ENCODE data around the gene HTR3E.
A peak's percentile ranks its signal among the peaks of the same experiment; 100 is the strongest.
"Not testable (repeated sequence)": the region's sequence is repeated elsewhere in the genome, so short reads cannot be mapped to it uniquely, and the experiment has no call there.

HTR3E gene

DNA sequence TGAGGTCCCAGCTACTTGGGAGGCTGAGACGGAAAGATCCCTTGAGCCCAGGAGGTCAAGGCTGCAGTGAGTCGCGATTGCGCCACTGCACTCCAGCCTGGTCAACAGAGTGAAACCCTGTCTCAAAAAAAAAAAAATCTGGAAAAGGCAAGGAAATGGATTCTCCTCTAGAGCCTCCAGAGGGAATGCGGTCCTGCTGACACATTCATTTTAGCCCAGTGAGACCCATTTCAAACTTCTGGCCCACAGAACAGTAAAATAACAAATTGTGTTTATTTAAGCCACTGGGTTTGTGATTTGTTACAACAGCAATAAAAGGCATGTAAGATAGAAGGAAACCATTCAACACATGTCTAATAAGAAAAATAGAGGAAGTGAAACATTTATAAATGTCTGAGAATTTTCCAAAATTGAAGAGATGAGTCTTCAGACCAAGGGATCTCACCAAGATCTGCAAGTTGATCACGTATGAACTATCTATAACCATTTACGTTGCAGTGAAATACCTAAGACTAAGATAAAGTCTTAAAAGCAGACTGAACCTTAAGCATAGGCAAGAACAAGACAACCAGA lies at the start of gene HTR3E:
TSS of gene HTR3E (plus strand) at position 254 of the 573 bp plus-strand sequence. CDS start 466 bp downstream, outside the sequence.
- Mint-ChIP-seq H3K9me3 (peaks cover 5% of the 10 kb centered on the region), H3K36me3 (ENCODE audit: insufficient read depth) (peaks cover 2% of the 10 kb centered on the region), H3K27ac (ENCODE audit: low read depth) (no peak within 1 kb of the TSS), H3K27me3 (peaks cover 46% of the 10 kb centered on the region), H3K4me1 (no peaks in the 10 kb centered on the region), H3K4me3 (no peak within 1 kb of the TSS)
- ATAC-seq (replicated peaks; ENCODE audit: extremely low read depth, poor library complexity, severe bottlenecking) (no peak), DNase-seq (ENCODE audit: low spot score in 2 of 2) (no peak)

DNA sequence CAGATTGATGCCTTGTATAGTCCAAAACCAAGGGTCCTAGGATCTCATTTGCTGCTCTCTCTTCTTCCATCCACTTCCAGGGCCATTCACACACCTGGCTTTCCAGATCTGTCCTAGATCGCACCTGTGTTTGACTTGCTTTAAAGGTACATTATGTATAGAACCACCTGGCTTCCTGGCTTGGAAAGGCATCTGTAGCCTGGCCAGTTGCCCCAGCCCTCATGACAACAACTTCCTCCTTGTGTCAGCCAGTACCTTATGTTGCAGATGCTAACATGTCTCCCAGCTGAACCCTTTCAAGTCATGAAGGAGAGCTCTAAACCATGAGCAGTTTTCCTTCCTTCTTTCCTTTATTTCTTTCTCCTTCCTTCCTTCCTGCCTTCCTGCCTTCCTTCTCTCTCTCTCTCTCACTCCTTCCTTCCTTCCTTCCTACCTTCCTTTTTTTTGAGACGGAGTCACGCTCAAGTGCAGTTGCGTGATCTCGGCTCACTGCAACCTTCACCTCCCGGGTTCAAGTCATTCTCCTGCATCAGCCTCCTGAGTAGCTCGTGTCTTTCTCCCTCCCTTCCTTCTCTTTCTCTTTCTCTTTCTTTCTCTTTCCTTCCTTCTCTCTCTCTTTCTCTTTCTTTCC lies 46.5 kb upstream of the HTR3E start:
- ATAC-seq (replicated peaks; ENCODE audit: extremely low read depth, poor library complexity, severe bottlenecking) (no peak), DNase-seq (ENCODE audit: low spot score in 2 of 2) (no peak)
- Mint-ChIP-seq H3K36me3 (ENCODE audit: insufficient read depth) (no peaks in the 10 kb centered on the region), H3K27ac (ENCODE audit: low read depth) (peak overlapping the region; percentile 19), H3K9me3 (no peaks in the 10 kb centered on the region), H3K4me1 (no peaks in the 10 kb centered on the region), H3K27me3 (peaks cover 15% of the 10 kb centered on the region), H3K4me3 (no peak overlapping the region)

DNA sequence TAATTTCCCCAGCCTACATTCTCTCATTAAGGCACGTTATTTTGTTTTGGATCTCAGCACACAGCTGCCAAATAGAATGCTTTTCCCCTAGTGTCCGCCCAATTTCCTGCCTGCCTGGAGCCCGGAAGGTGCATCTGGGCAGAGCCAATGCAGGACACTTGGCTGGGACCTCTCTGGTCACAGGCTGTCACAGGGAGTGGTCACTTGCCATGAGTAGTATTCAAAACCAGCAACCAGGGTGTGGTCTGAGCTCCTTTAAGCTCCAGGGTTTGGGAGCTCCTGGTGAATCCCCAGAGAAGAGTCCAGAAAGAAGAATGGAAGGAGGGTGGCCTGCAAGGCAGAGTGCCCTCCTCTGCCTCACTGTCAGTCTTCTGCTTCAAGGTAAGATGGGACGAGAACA lies 44.1 kb upstream of the HTR3E start, which contains the start of gene HTR3C:
TSS of gene HTR3C (plus strand) at position 281 of the 400 bp plus-strand sequence. CDS start at position 315, 34 bp downstream.
- H3K36me3 Mint-ChIP-seq (ENCODE audit: insufficient read depth), result no peaks in the 10 kb centered on the region

GRCh38 chr3:184058029-184058428 lies 38.8 kb upstream of the HTR3E start:
- H3K27ac Mint-ChIP-seq (ENCODE audit: low read depth), result no peak overlapping the region
- no peaks in the 10 kb centered on the region for H3K9me3 Mint-ChIP-seq
- DNase-seq (ENCODE audit: low spot score in 2 of 2) (no peak), ATAC-seq (replicated peaks; ENCODE audit: extremely low read depth, poor library complexity, severe bottlenecking) (no peak)
- H3K36me3 Mint-ChIP-seq (ENCODE audit: insufficient read depth), result peaks cover 2% of the 10 kb centered on the region
- no peaks in the 10 kb centered on the region for H3K4me1 Mint-ChIP-seq
- H3K4me3 Mint-ChIP-seq, result no peak overlapping the region
- H3K27me3 Mint-ChIP-seq, result peaks cover 24% of the 10 kb centered on the region

More for the DNA sequence above, 44.1 kb upstream of the HTR3E start, which contains the start of gene HTR3C:
- peaks cover 26% of the 10 kb centered on the region for H3K27me3 Mint-ChIP-seq
- no peak within 1 kb of the TSS for H3K4me3 Mint-ChIP-seq
- no peaks in the 10 kb centered on the region for H3K4me1 Mint-ChIP-seq
- ATAC-seq (replicated peaks; ENCODE audit: extremely low read depth, poor library complexity, severe bottlenecking) (no peak), DNase-seq (ENCODE audit: low spot score in 2 of 2) (no peak)
- no peak within 1 kb of the TSS for H3K27ac Mint-ChIP-seq (ENCODE audit: low read depth)
- no peaks in the 10 kb centered on the region for H3K9me3 Mint-ChIP-seq

- H3K27ac Mint-ChIP-seq (ENCODE audit: low read depth), result no peak overlapping the region
- DNase-seq (ENCODE audit: low spot score in 2 of 2) (no peak), ATAC-seq (replicated peaks; ENCODE audit: extremely low read depth, poor library complexity, severe bottlenecking) (no peak)
- no peaks in the 10 kb centered on the region for H3K4me1 Mint-ChIP-seq
- H3K4me3 Mint-ChIP-seq, result no peak overlapping the region
- H3K9me3 Mint-ChIP-seq, result no peaks in the 10 kb centered on the region
- peaks cover 24% of the 10 kb centered on the region for H3K27me3 Mint-ChIP-seq
- peaks cover 2% of the 10 kb centered on the region for H3K36me3 Mint-ChIP-seq (ENCODE audit: insufficient read depth)
These were observed 37.4 kb upstream of the HTR3E start for GRCh38 chr3:184059424-184059823.

- Mint-ChIP-seq H3K4me1 (no peaks in the 10 kb centered on the region), H3K4me3 (no peak overlapping the region), H3K27me3 (peaks cover 24% of the 10 kb centered on the region), H3K9me3 (no peaks in the 10 kb centered on the region), H3K36me3 (ENCODE audit: insufficient read depth) (peaks cover 2% of the 10 kb centered on the region), H3K27ac (ENCODE audit: low read depth) (no peak overlapping the region)
- ATAC-seq (replicated peaks; ENCODE audit: extremely low read depth, poor library complexity, severe bottlenecking) (no peak), DNase-seq (ENCODE audit: low spot score in 2 of 2) (no peak)
These were observed 34.2 kb upstream of the HTR3E start for GRCh38 chr3:184062637-184063036.

GRCh38 chr3:184066211-184066610 lies 30.7 kb upstream of the HTR3E start:
- H3K36me3 Mint-ChIP-seq (ENCODE audit: insufficient read depth), result peaks cover 2% of the 10 kb centered on the region
- no peak overlapping the region for H3K4me3 Mint-ChIP-seq
- no peak for ATAC-seq (replicated peaks; ENCODE audit: extremely low read depth, poor library complexity, severe bottlenecking)
- H3K4me1 Mint-ChIP-seq, result no peaks in the 10 kb centered on the region
- no peaks in the 10 kb centered on the region for H3K9me3 Mint-ChIP-seq
- no peak for DNase-seq (ENCODE audit: low spot score in 2 of 2)
- no peak overlapping the region for H3K27ac Mint-ChIP-seq (ENCODE audit: low read depth)
- H3K27me3 Mint-ChIP-seq, result peaks cover 24% of the 10 kb centered on the region

- Mint-ChIP-seq H3K9me3 (no peaks in the 10 kb centered on the region), H3K4me3 (no peak overlapping the region), H3K27ac (ENCODE audit: low read depth) (no peak overlapping the region), H3K27me3 (peaks cover 28% of the 10 kb centered on the region), H3K4me1 (no peaks in the 10 kb centered on the region), H3K36me3 (ENCODE audit: insufficient read depth) (peaks cover 1% of the 10 kb centered on the region)
- DNase-seq (ENCODE audit: low spot score in 2 of 2) (no peak), ATAC-seq (replicated peaks; ENCODE audit: extremely low read depth, poor library complexity, severe bottlenecking) (no peak)
These were observed 29.2 kb upstream of the HTR3E start for GRCh38 chr3:184067573-184068055.

DNA sequence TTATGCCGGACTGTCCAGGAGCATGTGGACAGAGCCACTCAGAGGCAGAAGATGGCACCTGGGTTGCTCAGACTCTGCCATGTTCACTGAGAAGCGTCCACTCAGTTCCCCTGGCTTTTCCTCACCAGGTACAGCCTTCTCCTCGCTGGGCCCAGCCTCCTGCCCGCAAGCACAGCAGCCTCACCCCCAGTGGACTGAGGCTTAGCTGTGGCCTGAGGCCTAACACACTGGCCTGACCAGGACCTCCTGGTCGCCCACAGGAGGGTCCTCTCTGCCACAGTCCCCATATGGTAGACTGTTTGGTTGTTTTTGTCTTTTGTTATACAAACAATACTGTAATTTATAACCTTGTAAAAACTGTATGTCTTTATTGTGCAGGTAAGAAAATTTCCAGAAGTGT lies 28.5 kb upstream of the HTR3E start:
- Mint-ChIP-seq H3K4me1 (no peaks in the 10 kb centered on the region), H3K9me3 (no peaks in the 10 kb centered on the region), H3K27ac (ENCODE audit: low read depth) (no peak overlapping the region), H3K4me3 (no peak overlapping the region), H3K36me3 (ENCODE audit: insufficient read depth) (no peaks in the 10 kb centered on the region), H3K27me3 (peaks cover 28% of the 10 kb centered on the region)
- DNase-seq (ENCODE audit: low spot score in 2 of 2) (no peak), ATAC-seq (replicated peaks; ENCODE audit: extremely low read depth, poor library complexity, severe bottlenecking) (no peak)

DNA sequence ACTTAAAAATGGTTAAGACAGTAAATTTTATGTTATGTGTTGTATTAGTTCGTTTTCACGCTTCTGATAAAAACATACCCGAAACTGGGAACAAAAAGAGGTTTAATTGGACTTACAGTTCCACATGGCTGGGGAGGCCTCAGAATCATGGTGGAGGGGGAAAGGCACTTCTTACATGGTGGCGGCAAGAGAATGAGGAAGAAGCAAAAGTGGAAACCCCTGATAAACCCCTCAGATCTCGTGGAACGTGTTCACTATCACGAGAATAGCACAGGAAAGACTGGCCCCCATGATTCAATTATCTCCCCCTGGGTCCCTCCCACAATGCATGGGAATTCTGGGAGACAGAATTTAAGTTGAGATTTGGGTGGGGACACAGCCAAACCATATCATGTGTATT lies 25.7 kb upstream of the HTR3E start:
- H3K27ac Mint-ChIP-seq (ENCODE audit: low read depth); H3K9me3 Mint-ChIP-seq; DNase-seq (ENCODE audit: low spot score in 2 of 2); H3K36me3 Mint-ChIP-seq (ENCODE audit: insufficient read depth); H3K4me3 Mint-ChIP-seq; H3K4me1 Mint-ChIP-seq; ATAC-seq (replicated peaks; ENCODE audit: extremely low read depth, poor library complexity, severe bottlenecking): not testable (repeated sequence)
- peaks cover 16% of the 10 kb centered on the region for H3K27me3 Mint-ChIP-seq

DNA sequence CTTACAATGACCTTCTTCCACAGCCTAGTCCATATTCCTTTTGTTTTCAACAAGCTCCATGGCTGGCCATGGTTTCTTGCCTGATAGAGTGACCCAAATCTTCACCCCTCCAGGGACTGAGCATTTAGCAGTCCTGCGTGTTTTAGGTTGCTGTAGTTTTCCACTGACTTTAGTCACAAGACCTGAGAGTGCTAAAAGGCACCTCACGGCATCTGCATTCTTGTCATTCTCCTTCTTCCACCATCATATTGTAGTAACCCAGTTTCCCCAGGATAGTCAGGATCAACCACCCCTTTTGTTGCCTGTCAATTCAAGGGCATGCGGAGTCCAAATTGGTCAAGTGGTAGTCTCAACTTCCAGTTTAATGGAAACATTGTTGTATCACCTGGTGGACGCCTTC lies 23.2 kb upstream of the HTR3E start:
- Mint-ChIP-seq H3K27ac (ENCODE audit: low read depth) (no peak overlapping the region), H3K4me1 (no peaks in the 10 kb centered on the region), H3K4me3 (no peak overlapping the region), H3K27me3 (peaks cover 16% of the 10 kb centered on the region), H3K9me3 (no peaks in the 10 kb centered on the region), H3K36me3 (ENCODE audit: insufficient read depth) (no peaks in the 10 kb centered on the region)
- DNase-seq (ENCODE audit: low spot score in 2 of 2), result no peak
- ATAC-seq (replicated peaks; ENCODE audit: extremely low read depth, poor library complexity, severe bottlenecking), result no peak

- no peaks in the 10 kb centered on the region for H3K36me3 Mint-ChIP-seq (ENCODE audit: insufficient read depth)
- DNase-seq (ENCODE audit: low spot score in 2 of 2) (no peak), ATAC-seq (replicated peaks; ENCODE audit: extremely low read depth, poor library complexity, severe bottlenecking) (no peak)
- H3K27me3 Mint-ChIP-seq, result peaks cover 7% of the 10 kb centered on the region
- no peaks in the 10 kb centered on the region for H3K4me1 Mint-ChIP-seq
- no peaks in the 10 kb centered on the region for H3K9me3 Mint-ChIP-seq
- no peak overlapping the region for H3K27ac Mint-ChIP-seq (ENCODE audit: low read depth)
- no peak overlapping the region for H3K4me3 Mint-ChIP-seq
These were observed 21.0 kb upstream of the HTR3E start for GRCh38 chr3:184075901-184076300.

GRCh38 chr3:184077881-184078280 lies 19.0 kb upstream of the HTR3E start:
- no peak overlapping the region for H3K27ac Mint-ChIP-seq (ENCODE audit: low read depth)
- no peaks in the 10 kb centered on the region for H3K4me1 Mint-ChIP-seq
- H3K36me3 Mint-ChIP-seq (ENCODE audit: insufficient read depth), result no peaks in the 10 kb centered on the region
- no peak overlapping the region for H3K4me3 Mint-ChIP-seq
- ATAC-seq (replicated peaks; ENCODE audit: extremely low read depth, poor library complexity, severe bottlenecking), result no peak
- DNase-seq (ENCODE audit: low spot score in 2 of 2), result no peak
- H3K27me3 Mint-ChIP-seq, result no peaks in the 10 kb centered on the region
- H3K9me3 Mint-ChIP-seq, result no peaks in the 10 kb centered on the region
